Fibroblast of skin of right quadriceps (primary cell): ENCODE measurements around the gene GNA15.

ENCODE experiments used
- DNase-seq: peaks from one replicate; pipeline ENCODE4 v3.0.0-alpha.2; 2013

Gene GNA15

DNA sequence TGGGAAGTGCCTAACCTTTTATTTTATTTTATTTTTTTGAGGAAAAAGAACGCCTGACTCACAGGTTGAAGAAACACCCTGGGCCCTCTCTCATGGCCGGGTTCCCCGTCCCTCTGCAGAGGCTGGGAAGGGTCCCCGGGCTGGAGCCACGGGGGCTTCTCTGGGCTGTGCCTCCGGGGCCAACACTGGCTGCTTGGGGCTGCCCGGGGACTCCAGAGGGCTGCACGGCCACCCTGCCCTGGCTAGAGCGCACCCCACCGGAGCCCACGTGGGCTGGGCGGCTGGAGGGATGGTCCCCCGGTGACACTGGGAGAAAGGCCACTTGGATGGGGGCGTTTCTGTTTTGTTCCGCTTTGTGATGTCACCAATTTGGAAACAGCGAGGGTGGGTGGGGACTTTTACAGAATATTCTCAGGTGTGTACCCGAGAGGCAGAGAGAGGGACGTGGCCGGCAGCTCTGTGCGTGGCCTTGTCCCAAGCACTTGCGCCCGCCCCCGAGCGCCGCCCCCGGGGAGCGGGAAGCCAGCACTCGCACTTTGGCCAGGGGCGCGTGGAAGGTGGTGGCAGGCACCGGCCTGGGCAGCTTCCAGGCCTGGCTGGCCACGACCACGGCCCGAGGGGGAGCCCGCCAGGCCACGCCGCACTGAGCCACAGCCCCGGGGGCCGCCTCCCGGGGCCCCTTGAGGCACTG, 13.9 kb upstream of the GNA15 start:
- DNase-seq: no peak

DNA sequence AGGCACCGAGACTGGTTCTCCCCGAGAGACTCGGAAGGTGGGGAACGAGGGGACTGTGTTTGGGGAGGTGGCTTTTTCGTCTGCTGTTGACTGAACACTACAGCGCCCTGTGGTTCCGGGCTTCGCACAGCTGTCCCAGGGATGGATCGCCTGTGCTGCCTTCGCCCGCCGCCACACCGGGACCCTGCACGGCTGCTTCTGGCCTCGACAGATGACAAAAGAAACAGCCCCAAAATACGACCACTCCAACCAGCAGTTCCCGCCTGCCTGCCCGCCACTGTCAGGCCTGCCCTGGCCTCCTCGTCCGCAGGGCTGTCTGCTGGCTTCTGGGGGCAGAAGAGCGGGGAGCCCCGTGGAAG, 13.3 kb upstream of the GNA15 start:
- DNase-seq: no peak

DNA sequence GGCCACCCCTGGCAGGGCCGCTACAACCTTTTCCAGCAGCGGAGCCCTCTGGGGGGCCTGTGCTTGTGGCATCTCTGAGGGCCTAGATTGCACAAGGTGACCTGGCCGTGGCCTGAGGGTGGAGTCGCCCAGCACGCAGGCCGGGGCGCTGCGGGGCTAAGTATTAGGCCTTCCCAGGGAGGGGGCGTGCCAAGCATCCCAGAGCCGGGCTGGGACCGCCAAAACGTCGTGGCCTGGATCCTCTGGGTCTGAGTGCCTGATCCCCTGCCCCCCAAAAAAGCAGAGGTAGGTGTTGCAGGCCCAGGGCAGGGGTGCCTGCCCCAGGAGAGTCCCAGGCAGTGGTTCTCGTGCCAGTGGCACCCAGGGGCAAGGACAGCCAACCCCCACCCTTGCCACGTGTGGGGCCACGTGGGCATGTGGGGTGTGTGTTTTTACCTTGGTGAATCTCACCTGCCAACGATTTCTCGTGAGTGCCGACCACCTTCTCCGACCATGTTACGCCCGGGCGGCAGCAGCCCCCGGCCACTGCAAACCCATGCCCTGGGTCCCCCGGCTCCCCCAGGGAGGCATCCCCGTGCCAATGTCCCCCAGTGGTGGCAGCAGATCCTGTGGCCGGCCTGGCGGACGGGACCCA, 12.6 kb upstream of the GNA15 start:
- no peak for DNase-seq

DNA sequence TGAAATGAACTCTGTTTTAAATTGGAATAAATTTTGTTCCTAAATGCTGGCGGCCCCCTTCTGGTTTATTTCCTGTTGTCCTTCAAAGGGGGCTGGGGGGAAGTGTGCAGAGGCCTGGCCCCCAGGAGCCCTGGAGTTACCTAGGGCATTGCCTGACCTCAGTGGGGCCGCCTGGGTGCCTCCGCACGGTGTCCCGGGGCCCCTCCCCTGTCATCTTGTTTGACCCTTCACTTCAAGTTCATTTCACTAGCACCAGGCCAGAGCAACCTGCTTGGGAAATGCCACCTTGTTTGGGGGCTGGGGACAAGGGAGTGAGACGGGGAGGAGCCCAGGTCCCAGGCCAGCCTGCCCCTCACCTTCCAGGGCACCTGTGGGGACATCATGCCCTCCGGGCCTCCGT, 11.9 kb upstream of the GNA15 start:
- DNase-seq: no peak

DNA sequence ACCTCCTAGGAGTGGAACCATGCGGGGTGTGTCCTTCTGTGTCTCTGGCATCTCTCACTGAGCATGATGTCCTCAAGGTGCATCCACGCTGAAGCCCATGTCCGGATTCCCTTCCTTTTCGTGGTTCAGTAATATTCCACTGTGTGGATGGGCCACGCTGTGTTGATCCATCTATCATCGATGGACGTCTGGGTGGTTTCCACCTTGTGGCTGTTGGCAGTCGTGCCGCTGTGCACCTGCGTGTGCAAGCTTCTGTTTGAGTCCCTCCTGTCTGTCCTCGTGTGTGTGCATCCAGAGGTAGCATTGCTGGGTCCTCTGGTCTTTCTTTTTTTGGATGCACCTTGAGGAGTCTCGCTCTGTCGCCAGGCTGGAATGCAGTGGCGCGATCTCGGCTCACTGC, 11.2 kb upstream of the GNA15 start:
- no peak for DNase-seq

DNA sequence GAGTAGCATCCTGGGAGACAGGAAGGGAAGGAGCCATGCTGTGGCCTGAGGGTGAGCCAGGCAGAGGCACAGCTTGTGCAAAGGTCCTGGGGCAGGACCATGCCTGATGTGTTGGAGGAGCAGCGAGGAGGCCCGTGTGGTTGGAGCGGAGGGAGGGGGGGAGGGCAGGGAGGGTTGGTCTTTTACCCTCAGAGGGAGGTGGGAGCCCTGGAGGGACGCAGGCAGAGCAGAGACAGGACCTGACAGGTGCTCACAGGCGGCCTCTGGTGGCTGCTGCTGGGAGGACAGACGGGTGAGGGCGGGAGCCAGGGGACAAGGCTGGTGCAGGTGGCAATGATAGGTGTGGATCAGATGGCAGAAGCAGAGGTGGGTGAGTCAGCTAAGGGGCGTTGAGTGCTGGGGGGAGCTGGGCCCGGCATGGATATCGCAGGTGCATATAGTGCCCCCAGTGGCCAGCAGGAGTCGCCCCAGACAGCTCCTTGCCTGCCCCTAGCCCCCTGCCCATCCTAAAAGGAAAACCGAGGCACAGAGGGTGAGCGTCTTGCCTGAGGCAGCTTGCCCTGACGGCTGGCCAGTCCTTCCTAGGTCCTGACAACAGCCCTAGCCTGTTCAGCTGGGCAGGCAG, 9.8 kb upstream of the GNA15 start:
- DNase-seq: peak; percentile 20

DNA sequence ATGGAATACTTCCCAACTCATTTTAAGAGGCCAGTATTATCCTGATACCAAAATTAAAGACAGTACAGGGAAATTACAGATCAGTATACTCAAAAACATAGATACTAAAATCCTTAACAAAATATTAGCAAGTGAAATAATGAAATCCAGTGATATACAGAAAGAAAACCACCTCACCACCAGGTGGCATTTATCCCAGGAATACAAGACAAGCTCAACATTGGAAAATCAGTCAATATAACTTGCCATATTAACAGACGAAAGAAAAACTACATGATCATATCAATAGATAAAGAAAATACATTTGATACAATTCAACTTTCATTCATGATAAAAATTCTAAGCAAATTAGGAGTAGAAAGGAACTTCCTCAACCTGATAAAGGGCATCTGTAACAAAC, 6.7 kb upstream of the GNA15 start:
- DNase-seq: peak; percentile 58

DNA sequence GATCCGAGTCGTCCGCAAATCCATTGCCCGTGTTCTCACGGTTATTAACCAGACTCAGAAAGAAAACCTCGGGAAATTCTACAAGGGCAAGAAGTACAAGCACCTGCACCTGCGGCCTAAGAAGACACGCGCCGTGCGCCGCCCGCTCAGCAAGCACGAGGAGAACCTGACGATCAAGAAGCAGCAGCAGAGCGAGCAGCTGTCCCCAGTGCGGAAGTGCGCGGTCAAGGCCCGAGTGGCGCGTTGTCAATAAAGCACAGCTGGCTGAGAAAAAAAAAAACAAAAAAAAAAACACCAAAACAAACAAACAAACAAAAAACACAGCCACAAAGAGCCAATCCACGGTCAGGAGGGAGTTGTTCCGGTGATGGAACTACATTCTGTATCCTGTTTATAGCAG, 4.7 kb upstream of the GNA15 start:
- DNase-seq: no peak

DNA sequence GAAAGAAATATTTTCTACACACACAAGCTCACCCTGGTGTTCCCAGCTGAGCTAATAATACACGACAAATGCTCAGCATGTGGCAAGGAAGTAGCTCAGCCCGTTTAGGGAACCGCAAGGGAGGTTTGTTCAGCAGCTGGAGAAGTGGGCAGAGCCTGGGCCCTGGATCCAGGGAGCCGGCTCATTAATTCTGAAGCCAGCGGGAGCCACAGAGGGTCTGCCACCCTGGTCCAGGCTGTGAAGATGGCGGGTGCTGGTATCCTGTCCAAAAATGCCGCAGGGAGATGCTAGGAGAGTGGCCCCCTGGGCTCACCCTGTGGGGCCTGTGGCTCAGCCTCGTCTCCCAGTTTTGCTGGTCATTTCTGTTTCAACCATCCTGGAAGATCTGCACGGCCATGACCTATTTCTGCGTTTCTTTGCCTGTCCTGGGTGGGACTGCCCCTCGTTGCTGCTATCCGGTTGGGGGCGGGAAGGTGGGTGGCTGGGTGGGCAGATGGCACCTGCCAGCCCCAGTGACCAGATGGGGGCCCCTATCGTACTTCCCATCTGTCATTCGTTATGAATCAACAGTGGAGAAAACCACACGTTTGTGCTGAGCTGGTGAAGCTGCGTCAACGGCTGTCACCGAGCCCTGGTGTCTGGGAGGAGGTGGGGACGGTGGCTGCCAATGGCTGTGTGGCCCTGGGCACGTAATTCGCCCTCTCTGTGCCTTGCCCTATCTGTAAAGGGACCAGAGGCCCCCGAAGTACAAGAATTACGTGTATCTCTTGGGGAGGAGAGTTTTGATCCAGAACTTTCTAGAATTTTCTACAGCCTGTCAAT, 2.7 kb upstream of the GNA15 start:
- peak; percentile 67 for DNase-seq

DNA sequence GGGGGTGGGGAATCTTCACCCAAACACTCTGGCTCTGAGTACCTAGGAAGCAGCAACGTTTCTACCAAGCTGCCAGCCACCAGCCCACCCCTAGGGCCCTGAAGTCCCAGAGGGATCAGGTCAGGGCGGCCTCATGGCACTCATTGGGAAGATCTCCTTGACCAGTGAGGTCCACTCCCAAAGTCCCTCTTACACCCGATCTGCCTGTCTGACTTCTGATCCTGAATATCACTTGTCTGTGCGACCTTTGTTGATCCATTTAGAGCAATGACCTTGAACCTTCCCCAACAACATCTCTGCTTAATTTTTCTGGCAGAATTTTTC, 2.1 kb upstream of the GNA15 start:
- no peak for DNase-seq

DNA sequence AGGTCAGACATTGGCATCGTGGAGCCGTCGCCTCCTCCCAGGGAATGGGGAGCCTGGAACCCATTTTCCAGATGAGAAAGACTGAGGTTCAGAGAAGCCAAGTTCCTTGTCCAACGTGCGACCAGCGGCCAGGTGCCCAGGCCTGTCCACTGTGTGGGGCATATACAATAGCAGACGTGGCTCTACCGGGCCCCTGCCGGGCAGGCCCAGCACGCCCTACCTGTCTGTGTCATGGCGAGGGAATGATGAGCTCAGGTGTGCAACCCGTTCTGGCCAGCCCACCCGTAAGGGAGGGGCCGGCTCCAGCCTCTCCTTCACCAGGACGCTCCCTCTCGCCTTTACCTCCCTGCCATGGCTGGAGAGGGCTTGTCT, 837 bp downstream of the GNA15 start:
- DNase-seq: no peak

DNA sequence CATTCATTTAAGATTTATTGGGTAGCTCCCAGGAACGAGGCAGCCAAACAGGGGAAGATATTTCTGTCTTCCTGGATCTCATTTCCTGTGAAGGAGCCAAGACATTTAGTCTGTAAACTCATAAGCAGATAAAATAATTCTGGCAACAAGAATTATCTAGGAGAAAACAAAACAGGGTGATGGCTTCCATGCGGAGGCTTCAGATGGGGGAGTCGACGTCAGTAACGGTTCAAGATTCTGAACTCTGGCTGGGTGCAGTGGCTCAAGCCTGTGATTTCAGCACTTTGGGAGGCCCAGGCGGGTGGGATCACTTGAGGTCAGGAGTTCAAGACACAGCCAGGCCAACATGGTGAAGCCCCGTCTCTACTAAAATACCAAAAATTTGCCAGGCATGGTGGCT, 1.3 kb downstream of the GNA15 start:
- DNase-seq: no peak

DNA sequence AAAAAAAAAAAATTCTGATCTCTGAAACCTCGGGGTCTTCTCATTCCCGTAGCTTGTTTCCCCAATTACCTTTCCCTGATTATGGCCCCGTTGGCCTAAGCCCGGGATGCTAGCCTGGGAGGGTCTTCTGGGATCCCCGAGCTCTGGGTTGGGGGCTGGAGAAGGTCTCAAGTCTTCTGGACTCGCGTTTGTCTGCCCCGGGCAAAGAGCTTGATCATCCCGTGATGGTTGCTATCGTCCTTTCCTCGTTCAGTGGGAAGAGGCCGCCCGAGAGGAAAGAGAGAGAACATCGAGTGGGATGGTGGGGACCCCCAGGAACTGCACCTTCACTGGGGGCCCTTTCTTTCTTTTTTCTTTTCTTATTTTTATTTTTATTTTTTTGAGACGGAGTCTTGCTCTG, 2.4 kb downstream of the GNA15 start:
- DNase-seq: no peak

DNA sequence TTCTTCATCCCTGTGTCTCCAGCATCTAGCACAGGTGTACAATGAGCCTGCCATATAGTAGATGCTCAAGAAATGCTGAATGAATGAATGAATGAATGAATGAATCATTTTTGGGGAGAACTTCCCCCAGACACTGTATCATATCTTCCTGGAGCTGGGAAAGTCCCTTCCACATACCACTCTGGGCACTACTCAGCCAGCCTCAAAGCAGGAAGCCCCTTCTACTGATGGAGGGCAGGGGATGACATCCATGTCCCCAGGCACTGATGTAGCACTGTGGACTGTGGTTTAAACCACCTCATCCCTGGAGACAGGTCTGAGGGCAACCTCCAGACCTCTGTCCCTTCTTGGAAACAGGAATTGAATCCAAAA, 4.8 kb downstream of the GNA15 start:
- no peak for DNase-seq

DNA sequence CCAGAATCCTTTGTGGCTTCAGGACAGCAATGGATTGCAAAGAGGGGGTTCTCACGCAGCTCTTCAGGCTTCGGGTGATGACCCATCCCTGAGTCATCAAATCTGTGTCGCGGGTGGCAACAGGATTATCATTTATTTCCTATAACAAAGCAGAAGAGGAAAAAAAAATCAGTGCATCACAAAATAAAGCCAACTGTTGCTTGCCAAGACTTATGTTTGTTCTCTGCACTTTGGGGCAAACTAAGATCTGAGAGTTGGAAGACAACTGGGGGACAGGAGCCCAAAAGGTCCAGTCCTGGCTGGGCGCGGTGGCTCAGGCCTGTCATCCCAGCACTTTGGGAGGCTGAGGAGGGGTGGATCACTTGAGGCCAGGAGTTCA, 6.4 kb downstream of the GNA15 start:
- DNase-seq: peak; percentile 86

DNA sequence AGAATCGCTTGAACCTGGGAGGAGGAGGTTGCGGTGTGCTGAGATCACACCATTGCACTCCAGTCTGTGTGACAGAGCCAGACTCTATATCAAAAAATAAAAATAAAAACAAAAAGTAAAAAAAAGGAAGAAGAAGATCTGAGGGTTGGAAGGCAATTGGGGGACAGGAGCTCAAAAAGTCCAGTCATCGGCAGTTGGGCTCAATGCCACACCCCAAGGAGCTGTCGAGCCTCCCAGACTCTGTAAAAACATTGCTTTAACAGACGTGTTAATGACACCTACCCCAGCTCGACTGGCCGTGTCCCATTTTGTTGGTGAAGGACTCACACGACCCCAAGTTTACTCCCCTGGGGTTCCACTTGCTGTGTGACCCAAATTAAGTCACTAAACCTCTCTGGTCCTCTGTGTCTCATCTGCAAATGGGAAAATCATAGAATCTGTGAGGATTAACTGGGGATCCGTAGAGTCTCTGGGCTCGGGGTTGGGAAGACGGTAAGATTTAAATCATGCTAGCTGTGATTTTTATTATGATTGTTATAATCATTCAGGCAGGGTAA, 7.0 kb downstream of the GNA15 start:
- no peak for DNase-seq

DNA sequence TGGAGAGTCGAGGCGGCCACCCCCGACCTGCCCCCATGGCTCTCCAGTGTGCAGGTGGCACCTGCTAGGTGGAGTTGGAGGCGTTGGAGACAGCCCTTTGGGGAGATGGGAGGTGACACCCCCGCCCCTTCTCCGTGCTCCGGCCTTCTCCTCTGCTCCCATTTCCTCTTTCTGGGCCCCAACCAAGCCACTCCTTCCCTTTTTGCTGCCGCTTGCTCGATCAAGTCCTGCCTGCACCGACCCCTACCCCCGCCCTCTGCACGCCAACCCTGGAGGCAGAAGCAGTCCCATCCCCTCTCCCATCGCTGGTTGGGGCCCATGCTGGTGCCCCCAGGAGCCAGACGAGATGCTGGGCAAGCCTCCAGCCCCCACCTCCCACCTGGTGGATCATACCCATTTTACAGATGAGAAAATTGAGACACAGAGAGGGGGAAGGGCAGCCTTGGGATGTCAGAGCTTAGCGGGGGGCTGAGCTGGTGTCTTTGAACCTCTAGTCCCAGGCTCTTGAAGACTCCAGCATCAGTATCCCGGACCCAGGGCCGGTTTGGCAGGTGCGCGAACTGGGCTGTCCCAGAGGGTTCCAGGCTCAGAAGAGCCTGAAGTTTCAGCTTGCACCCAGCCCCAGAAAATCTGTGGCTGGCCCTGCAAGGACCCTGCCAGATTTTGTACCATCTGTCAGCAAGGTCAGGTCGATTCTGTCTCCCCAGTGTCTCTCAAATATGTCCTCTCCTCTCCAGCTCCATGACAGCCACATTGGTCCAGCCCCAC, 10.3 kb downstream of the GNA15 start:
- no peak for DNase-seq

DNA sequence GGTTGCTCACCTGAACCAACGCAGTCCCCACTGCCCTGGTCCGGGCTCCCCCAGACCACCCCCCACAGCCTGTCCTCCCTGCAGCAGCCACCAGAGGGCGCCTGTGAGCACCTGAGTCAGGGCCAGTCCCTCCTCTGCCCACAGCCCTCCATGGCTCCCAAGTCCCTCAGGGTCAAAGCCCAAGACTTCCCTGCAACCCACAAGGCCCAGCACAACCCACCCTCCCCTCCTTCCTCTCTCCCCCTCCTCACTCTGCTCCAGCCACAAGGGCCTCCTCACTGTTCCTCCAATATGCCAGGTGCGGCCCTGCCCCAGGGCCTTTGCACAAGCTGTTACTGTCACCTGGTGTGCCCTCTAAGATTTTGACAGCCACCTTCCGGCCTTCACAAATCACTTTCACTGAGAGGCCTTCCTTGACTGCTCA, 10.9 kb downstream of the GNA15 start:
- no peak for DNase-seq

DNA sequence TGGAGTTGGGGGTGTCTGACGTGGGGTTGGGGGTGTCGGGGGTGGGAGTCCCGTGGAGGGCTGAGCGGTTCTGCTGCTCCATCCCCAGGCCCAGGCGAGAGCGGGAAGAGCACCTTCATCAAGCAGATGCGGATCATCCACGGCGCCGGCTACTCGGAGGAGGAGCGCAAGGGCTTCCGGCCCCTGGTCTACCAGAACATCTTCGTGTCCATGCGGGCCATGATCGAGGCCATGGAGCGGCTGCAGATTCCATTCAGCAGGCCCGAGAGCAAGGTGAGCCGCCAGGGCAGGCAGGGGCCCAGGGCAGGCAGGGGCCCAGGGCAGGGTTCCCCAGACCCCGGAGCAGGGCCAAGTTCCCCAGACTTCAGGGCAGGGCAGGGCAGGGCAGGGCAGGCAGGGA, 12.7 kb downstream of the GNA15 start:
- DNase-seq: no peak

DNA sequence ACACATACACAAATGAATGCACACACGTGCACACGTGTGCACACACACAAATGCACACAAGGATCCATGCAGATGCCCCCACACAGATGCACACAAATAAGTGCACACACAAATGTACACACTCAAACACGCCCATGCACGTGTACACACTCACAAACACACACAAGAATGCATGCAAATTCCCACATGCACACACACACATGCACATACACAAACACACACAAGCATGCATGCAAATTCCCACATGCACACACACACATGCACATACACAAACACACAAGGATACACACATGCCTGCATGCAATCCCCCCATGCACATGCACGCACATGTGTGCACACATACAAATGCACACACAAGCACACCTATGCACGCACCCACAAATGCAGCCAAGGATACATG, 13.3 kb downstream of the GNA15 start:
- DNase-seq: no peak

DNA sequence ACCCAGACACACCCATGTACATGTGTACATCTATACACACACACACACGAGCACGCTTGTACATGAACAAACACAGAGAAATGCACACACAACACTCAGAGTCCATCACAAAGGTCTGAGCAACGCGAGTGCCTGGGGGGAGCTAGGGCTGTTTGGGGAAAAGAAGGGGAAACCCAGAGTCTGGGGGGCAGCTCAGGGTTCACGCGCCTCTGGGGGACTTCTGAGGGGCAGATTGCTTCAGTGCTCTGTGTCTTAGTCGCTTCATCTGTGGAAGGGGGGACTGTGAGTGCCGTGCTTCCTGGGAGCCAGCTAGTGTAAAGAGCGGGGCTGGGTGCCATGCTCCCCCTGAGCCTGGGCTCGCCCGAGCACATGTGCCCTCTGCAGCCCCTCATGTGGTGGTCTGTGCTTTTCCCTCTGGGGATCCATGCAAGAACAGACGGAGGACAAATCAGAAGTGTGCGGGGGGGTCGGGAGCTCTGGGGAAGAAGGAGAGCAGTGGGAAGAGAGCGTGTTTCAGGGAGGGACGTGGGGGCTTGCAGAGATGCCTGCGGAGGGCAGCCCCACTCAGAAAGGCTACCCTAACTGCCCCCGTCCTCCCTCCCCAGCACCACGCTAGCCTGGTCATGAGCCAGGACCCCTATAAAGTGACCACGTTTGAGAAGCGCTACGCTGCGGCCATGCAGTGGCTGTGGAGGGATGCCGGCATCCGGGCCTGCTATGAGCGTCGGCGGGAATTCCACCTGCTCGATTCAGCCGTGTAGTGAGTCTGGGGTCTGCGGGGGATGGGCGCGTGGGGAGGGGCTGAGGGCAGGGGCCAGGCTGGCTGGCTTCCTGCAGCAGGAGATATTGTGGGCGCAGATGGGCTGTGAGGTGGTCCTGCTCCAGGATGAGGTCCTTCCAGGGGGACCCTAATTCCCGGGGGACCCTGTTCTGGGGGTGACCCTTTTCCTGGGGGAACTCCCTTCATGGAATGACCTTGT, 14.0 kb downstream of the GNA15 start:
- no peak for DNase-seq
